ENCODE measurements around the gene RIPPLY2.
"Not testable (repeated sequence)": the region's sequence is repeated elsewhere in the genome, so short reads cannot be mapped to it uniquely, and the experiment has no call there.

Gene RIPPLY2

DNA sequence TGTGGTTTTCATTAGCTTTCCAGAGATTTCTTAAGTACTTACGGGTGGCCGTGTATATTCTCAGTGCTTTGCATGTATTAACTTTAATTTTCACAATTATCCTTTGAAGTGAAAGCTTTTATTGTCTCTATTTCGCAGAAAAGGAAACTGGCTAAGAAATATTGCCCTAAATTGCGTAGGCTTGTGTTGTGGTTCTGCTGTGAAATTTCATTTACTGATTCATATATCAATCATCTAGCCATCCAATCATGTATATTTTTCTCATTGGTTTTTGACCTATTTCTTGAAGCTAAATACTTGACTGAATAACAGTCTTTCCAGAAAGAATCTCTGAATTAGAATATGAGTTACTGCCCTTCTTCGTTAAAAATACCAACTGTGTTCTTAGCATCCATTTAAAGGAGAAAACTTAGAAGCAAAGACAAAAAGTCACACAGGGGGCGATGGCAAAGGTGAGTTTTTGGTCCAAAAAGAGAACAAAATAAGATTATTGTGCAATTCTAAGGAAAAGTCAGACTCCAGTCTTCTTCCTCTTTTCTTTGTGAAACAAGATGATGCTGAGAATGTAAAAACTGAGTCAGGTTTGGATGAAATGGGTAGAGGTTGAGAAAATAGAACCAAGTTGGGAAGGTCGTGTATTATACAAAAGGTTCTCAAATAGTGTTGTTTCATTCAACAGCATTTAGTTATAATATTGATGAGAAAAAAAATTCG, 7.8 kb downstream of the RIPPLY2 start:
- DNase-seq = no peak

DNA sequence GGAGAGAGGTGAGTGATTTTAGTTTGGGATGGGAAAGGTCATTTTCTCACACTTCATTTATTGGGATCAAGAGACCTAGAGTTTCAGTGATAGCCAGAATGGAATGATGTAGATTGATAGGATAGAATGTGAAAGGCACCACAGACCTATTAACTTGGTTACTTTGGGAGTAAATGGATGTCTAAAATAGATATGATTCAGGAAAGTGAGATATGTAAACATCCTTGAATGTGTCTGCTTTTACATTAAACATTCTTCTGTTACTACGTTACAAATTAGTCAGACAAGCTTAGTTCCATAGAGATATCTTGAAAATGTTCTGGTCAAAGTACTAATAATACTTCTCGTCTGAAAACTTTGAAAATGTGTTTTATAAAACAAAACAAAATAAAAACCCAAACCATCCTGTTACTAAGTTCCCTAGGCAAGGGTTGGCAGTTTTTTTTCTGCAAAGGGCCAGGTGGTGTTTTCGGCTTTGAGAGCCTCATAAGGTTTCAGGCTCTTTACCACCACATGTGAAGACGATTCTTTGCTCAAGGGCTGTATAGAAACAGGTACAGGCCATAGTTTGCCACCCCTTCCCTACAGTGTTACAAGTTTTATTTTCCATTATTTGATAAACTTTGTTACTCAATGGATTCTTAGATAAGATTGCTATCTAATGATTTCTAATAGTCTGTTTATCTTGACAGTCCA, 9.8 kb downstream of the RIPPLY2 start:
- no peak for DNase-seq

DNA sequence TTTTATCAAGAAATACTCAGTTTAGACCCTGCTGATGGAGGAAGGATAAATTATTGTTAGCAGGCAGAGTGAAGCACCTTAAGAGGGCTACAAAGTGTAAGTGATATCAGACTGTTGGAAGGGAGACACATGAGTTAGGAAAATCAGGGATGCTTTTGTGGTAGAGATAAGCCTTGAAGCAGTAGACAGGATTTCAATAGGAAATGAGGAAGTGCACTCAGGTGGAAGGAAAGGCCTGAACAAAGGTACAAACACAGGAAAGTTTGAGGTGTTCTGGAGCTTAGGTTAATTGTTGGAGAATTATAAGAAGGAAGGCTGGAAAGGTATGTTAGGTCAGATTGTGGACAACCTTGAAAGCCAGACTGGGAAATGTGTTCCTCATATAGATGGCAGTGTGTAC, 13.9 kb downstream of the RIPPLY2 start:
- DNase-seq = no peak

DNA sequence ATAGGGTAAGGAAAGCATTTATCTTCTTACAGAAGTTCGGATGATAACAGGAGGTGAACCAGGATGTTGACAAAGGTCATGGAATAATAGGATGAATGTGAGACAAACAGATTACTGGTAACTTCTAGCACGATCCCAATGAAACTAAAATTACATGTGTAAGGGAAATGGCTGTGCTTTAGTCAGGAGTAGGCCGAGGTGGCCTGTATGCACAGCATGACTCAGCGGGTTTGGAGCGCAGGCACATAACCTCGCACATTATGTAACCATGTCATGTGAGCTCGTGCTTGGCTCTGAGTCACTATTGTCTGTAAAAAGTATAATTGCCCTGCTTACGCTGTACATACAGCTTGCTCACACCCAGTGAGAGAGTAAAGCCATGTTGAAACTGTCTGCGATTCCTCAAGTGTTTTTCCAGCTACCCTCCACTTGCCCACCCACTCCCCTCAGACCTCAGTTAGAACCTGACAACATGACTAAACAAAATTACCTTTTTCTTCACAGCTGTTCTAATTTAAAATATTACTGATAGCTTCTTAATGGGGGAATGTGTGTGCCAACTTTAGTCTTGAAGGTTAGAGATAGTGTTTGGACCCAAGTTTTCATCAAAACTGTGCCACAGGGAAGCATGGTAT, 14.5 kb downstream of the RIPPLY2 start:
- no peak for DNase-seq

DNA sequence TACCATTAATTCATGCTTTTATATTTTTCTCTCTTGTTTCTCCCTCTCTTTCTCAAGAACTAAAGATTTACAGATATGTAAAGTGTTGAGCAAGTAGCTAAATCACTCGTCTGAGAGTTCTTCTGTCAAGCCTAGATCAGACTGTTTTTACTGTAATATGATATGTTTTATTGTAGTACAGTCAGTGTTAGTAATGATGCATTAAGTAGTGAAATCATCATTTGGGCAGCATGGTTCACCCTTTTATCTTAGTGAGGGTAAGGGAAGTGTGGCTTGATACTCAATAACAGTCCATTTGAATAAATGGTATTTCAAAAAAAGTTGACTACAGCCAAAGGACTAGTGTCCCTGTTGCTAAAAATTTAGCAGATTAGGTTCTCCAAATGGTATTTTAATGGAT, 15.5 kb downstream of the RIPPLY2 start:
- DNase-seq = peak; percentile 12

DNA sequence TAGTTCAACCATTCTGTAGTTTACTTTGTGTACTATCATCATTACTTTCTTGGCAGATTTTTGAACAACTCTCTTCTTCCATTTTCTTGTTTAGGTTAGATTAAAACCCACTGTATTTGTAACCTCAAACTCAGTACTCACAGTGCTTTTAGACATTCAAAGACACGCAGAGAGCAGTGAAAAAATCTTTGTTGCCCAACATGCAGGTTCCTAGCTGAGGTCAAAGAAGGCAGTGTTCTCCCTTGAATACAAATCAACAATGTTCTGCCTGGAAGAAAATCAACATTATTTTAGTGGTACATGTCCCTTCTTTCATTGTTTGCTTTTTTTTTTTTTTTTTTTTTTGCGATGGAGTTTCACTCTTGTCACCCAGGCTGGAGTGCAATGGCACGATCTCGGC, 17.5 kb downstream of the RIPPLY2 start:
- no peak for DNase-seq

DNA sequence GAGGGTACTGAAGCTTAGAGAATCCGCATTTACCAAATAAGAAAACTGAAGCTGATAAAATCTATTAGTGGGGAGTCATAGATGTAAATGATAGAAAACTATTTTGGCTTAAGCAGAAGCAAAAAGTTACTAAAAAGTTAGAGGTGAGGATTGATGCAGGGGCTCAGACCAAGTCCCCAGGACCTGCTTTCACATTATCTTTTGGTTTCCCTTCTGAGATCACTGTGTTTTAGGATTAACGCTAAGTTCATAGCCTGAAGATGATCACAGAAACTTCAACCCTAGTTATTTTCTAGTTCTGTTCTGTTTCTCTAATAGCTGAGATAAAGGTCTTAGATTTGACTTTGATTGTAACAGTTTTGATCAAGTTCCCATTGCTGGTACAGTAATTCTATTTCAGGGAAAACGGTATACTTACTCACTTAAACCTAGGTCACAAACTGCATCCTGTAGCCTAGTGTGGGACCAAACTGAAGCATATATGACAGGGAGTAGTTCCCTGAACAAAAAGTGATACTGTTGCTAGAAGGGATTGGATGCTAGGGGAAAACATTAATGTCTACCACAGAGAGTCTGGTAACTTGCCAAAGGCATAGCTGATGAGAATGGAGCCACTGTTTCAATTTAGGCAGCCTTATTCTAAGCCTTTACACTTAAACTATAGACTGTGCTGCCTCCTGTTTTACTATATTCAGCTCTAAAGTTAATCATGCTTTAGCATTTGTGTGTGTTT, 19.4 kb downstream of the RIPPLY2 start:
- DNase-seq = no peak

DNA sequence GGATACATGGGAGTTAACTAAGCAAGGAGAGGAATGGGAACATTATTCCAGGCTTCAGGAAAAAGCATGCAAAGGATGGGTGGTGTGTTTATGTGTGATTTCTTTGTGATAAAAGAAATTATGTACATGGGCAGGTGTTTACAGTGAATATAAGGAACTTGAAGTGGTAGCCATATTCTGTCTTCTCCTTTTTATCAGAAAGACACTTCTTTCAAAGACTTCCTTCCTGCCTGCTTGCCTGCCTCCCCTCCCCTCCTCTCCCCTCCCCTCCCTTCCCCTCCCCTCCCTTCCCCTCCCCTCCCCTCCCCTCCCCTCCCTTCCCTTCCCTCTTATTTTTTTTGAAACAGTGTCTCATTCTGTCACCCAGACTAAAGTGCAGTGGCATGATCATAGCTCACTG, 20.7 kb downstream of the RIPPLY2 start:
- DNase-seq = no peak

DNA sequence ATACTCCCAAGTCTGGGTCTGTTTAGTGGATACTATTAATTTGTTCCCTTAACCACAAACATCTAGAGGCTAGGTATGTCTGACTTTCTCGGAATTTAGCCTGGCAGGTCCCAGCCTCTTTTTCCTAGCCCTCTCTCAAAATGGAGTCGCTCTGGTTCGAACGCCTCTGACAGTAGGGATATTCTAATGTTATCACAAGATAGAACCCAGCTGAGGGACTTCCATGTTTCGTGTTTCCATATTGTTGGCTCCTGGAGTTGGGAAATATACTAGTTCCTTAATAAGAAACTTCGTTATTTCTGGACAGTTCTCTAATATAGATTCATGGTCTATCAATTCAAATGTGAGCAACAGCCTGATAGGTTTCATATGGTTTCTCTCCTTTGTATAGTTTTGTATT, 22.7 kb downstream of the RIPPLY2 start:
- no peak for DNase-seq

DNA sequence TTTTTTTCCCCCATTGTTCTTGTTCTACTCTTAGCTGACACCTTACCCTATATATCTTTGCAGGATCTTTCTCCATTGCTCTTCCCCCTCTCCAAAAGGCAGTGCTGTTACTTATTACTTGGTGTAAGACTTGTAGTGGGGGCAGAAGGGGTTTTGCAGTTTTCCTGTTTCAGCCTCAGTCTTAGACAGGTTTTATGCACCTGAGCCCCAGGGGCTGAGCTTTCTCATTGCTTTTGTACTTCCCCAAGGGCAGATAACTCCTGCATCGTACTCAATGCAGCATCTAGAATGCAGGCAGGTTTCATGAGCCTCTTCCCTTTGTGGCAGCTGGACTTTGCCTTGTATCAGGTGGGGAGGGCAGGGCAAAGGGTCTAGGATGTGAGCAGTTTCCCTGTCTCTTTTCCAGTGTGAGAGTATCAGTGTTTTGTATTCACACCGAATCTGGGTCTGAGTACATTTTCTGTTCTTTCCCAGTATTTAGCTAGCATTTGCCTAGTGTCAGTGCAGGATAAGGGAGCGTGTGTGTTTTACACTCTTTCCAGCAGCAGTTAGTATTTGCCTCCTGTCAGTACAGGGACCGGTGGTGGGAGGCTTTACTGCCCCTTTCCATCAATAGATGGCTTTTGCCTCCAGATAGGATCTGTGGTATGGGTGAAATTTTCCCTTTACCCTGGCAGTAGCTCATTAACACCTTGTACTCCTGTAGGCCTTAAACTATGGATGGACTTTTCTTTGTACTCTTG, 25.9 kb downstream of the RIPPLY2 start:
- no peak for DNase-seq

DNA sequence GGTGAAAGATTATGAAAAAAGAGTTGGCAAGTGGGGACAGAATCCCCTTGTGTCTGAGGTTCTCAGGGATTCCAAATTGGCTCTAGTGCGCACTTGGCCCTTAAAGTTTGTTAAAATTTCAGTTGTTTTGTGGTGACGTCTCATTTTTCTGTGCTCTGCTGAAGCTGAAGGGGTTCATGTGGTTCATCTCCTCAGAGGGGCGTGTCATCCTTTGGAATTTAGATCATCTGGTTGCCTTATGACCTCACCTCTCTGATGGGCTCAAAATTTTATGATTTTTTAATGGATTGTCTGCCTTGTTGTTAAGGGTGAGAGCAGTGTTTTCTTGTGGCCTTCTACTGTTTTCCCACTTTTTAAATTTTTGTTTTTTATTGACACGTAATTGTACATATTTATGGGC, 26.6 kb downstream of the RIPPLY2 start:
- no peak for DNase-seq

DNA sequence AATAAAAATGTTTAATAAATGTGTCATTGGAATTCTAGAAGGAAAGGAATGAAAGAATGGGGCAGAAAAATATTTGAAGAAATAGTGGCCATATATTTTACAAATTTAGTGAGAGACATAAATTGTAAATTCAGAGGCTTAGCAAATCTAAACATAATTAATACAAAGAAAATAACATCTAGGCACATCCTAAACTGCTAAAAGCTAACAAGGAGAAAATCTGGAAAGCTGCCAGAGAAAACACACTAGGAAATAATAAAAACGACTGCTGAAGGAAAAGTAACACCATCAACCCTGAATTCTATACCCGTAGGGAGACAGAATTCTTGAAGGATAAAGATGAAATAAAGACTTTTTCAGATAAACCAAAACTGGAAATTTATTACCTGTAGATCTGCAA, 30.1 kb downstream of the RIPPLY2 start:
- peak; percentile 1 for DNase-seq

DNA sequence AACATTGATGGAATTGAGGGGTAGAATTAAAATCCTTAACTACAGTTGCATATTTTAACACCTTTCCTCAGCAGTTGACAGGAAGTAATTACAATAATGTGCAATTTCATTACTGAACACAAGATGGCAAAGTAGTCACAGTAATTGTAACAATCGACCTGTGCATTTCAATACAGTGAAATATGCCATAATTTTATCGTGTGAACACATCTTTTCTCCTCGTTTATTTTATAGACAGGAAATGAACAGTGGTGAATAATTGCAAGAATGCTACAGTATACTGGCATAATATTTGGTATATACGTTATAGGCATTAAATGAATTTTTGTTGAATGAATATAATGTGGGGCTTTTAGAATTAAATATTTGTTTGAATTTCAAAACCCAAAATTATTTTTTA, 31.4 kb downstream of the RIPPLY2 start:
- peak; percentile 50 for DNase-seq

DNA sequence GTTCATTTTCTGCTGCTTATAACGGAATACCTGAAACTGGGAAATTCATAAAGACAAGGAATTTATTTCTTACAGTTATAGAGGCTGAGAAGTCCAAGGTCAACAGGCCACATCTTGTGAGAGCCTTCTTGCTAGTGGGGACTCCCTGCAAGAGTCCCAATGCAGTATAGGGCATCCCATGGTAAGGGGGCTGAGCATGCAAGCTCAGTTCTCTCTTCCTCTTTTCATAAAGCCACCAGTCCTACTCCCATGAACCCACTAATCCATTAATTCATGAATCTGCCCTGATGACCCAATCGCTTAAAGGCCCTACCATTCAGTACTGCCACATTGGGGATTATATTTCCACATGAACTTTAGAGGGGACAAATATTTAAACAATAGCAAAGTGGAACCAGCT, 32.8 kb downstream of the RIPPLY2 start:
- DNase-seq = no peak

DNA sequence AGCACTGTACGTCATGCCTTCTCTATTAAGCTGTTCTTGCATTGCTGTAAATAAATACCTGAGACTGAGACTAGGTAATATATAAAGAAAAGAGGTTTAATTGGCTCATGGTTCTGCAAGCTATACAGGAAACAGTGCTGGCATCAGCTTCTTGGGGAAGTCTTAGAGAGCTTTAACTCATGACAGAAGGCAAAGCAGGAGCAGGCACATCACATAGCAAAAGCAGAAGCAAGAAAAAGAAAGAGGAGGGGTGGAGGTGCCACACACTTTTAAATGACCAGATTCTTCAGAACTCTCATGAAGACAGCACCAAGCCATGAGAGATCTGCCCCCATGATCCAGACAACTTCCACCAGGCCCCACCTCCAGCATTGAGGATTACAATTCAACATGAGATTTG, 36.5 kb downstream of the RIPPLY2 start:
- no peak for DNase-seq

DNA sequence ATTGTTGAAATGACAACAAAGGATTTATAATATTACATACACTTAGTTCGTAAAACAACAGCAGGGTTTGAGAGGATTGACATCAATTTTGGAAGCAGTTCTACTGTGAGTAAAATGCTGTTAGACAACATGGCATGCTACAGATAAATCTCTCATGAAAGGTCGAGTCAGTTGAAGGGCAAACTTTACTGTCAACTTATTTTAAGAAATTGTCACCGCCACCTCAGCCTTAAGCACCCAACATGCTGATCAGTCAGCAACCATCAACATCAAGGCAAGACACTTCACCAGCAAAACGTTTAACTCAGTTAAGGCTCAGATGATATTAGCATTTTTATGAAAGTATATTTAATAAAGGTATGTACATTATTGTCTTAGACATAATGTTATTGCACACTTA, 37.4 kb downstream of the RIPPLY2 start:
- no peak for DNase-seq

DNA sequence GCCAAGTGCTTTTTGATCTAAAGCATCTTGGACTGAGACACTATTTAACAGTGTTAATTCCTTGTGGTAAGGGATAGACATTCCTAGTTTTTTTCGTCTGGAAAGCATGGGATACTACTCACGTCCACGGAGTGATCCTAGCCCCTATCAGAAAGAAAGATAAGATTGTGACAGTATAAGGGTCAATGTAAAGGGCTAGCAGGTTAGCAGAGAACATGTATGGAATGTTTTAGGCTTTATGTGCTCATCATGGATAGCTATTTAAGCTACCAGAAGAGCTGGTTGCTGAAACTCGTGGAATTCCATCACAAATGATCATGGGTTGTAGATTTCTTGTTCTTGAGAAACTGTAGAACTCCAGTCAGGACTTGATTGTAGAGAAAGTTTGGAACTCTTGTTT, 38.4 kb downstream of the RIPPLY2 start:
- DNase-seq = no peak

DNA sequence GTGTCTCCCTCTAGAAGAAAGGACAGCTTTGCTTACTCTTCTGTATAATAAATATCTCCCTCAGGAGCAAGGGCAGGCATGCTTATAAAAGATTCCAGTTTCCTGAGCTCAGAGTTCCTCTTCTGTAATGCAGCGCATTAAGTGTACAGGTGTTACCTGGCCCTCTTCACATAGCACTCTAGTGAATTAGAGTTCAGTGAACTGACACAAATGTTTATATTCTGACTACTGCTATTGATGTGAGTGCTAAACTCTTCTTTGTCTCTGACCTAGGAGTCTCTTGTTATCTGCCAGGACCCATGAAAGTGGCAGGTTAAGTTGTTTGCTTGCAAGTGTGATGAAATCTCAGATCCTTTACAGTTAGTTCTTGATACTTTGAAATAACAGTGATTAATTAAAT, 39.9 kb downstream of the RIPPLY2 start:
- DNase-seq = peak; percentile 53

DNA sequence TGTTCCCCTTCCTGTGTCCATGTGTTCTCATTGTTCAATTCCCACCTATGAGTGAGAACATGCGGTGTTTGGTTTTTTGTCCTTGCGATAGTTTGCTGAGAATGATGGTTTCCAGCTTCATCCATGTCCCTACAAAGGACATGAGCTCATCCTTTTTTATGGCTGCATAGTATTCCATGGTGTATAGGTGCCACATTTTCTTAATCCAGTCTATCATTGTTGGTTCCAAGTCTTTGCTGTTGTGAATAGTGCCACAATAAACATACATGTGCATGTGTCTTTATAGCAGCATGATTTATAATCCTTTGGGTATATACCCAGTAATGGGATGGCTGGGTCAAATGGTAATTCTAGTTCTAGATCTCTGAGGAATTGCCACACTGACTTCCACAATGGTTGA, 43.9 kb downstream of the RIPPLY2 start:
- DNase-seq = not testable (repeated sequence)

DNA sequence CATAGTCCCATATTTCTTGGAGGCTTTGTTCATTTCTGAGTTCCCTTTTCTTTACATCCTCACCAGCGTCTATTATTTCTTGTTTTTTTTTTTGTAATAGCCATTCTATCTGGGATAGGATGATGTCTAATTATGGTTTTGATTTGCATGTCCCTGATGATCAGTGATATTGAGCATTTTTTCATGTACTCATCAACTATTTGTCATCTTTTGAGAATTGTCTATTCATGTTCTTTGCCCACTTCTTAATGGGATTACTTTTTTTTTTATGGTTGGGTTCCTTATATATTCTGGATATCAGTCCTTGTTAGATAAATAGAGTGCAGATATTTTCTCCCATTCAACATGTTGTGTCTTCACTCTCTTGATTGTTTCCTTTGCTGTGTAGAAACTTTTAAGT, 48.5 kb downstream of the RIPPLY2 start:
- no peak for DNase-seq

DNA sequence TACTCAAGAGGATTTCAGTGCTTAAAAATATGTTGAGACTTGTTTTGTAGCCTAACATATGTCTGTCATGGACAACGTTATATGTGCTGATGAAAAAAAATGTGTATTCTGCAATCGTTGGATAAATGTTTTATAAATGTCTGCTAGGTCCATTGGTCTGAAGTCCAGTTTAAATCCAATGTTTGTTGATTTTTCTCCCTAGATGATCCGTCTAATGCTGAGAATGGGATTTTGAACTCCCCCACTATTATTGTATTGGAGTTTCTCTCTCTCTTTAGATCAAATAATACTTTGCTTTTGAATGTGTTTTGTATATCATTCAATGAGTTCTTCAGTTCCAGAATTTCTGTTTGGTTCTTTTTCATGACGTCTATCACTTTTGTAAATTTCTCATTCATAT, 51.2 kb downstream of the RIPPLY2 start:
- no peak for DNase-seq

DNA sequence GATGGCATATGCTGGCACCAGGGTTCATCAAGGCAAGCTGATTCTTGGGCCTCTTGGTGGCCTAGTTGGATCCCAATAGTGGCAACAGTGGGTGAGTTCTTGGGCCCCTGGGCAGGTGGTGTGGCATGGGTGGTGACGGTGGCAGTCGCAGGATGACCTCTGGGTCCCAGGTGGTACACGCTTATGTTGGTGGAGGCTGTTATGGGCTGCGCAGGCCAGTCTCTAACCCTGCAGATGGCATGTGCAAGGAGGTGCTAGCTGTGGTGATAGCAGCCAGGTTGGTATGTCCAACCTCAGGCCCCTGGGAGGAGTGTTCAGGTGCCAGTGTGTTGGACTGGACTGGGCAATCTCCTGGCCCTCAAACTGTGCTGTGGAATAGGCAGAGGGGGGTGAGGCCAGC, 52.5 kb downstream of the RIPPLY2 start:
- no peak for DNase-seq

Data from NCI-H510A treated with DMSO at 0.1 percent for 48 hours (cell line).